NB4 (cell line): ENCODE results near the gene SMURF2.

ENCODE experiments used
- DNase-seq: peaks from one replicate; pipeline ENCODE4 v3.0.0; 2010; ENCODE audit warnings: low read depth
- H3K4me3 ChIP-seq: one replicate; pipeline ENCODE4 v1.5.1; 2011; ENCODE audit warnings: mild to moderate bottlenecking, low read depth, low read length, moderate library complexity
- MAX ChIP-seq: IDR thresholded peaks from 2 replicates; pipeline ENCODE4 v1.6.1; 2011; ENCODE audit warnings: low read depth, low read length
- MYC ChIP-seq: IDR thresholded peaks from 2 replicates; pipeline ENCODE4 v1.6.1; 2011; ENCODE audit warnings: low read depth, low read length
- POLR2A ChIP-seq: IDR thresholded peaks from 2 replicates; pipeline ENCODE4 v1.6.1; 2011; ENCODE audit warnings: mild to moderate bottlenecking; ENCODE audit not compliant: insufficient read length; ENCODE audit errors: extremely low read depth
- TF ChIP-seq, protein P1 (sequence below): IDR thresholded peaks from one replicate; pipeline ENCODE4 v1.5.1; 2012; ENCODE audit warnings: low read depth, low read length

SMURF2 gene

GRCh38 chr17:64529221-64529620 is 132.9 kb downstream of the SMURF2 start:
- H3K4me3 ChIP-seq: no peak overlapping the region
- no peak for DNase-seq
- TF ChIP-seq, protein P1, sequence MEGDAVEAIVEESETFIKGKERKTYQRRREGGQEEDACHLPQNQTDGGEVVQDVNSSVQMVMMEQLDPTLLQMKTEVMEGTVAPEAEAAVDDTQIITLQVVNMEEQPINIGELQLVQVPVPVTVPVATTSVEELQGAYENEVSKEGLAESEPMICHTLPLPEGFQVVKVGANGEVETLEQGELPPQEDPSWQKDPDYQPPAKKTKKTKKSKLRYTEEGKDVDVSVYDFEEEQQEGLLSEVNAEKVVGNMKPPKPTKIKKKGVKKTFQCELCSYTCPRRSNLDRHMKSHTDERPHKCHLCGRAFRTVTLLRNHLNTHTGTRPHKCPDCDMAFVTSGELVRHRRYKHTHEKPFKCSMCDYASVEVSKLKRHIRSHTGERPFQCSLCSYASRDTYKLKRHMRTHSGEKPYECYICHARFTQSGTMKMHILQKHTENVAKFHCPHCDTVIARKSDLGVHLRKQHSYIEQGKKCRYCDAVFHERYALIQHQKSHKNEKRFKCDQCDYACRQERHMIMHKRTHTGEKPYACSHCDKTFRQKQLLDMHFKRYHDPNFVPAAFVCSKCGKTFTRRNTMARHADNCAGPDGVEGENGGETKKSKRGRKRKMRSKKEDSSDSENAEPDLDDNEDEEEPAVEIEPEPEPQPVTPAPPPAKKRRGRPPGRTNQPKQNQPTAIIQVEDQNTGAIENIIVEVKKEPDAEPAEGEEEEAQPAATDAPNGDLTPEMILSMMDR: no peak
- no peak for TF ChIP-seq POLR2A
- no peak for TF ChIP-seq MYC
- no peak for TF ChIP-seq MAX

GRCh38 chr17:64527914-64528313 is 134.2 kb downstream of the SMURF2 start:
- TF ChIP-seq, protein P1: no peak
- TF ChIP-seq POLR2A (no peak), MYC (no peak), MAX (no peak)

DNA sequence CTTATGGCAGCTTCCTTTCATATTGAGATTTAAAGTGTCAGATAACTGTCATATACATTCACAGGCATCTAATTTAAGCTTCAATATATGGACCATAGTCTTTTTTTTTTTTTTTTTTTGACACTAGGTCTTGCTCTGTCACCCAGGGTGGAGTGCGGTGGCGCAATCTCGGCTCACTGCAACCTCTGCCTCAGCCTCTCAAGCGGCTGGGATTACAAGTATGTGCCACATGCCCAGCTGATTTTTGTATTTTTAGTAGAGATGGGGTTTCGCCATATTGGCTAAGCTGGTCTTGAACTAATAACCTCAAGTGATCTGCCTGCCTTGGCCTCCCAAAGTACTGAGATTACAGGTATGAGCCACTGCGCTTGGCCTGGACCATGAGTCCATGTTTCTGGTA is 141.7 kb downstream of the SMURF2 start:
- DNase-seq: no peak
- no peak for TF ChIP-seq MYC
- TF ChIP-seq POLR2A: no peak
- TF ChIP-seq, protein P1: no peak
- no peak for TF ChIP-seq MAX
- H3K4me3 ChIP-seq: no peak overlapping the region

More at GRCh38 chr17:64527914-64528313, 134.2 kb downstream of the SMURF2 start:
- no peak for DNase-seq
- no peak overlapping the region for H3K4me3 ChIP-seq

- H3K4me3 ChIP-seq: no peak overlapping the region
- no peak for DNase-seq
- no peak for TF ChIP-seq MYC
- TF ChIP-seq POLR2A: no peak
- TF ChIP-seq, protein P1: no peak
- TF ChIP-seq MAX: no peak
Measured at GRCh38 chr17:64519601-64520000, 142.5 kb downstream of the SMURF2 start.

DNA sequence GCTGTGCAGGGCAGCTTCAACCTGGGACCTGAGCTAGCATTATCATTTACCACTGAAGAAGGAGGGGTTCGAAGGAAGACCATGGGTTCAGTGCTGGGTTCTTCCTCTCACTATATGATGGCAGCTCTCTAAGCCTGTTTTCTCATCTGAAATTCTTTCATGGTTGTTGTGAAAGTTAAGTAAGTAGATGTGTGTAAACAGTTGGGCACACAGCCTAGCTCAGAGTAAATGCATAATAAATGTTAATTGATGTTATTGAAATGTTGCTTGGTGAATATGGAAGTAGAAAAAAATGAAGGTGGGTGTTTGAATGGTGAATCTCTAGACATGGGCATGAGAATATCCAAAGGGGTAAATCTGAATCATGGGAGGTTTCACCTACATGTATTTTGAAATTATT is 146.3 kb downstream of the SMURF2 start:
- TF ChIP-seq POLR2A: no peak
- DNase-seq: no peak
- no peak overlapping the region for H3K4me3 ChIP-seq

- H3K4me3 ChIP-seq: no peak overlapping the region
- TF ChIP-seq, protein P1: no peak
- TF ChIP-seq POLR2A (no peak), MAX (no peak), MYC (no peak)
- DNase-seq: peak; percentile 89
Measured at GRCh38 chr17:64515419-64515818, 146.7 kb downstream of the SMURF2 start.
